Measurements from ENCODE around the gene RIPPLY1.

RIPPLY1 gene, protein sequence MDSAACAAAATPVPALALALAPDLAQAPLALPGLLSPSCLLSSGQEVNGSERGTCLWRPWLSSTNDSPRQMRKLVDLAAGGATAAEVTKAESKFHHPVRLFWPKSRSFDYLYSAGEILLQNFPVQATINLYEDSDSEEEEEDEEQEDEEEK

GRCh38 chrX:106903291-106903824, at the start of gene RIPPLY1:
Gene RIPPLY1, minus strand, starts transcription at chrX:106903341. Its CDS starts 54 bp downstream, at chrX:106903287.
- no peak for DNase-seq

GRCh38 chrX:106952538-106952937, 49.4 kb upstream of the RIPPLY1 start:
- DNase-seq, result no peak

DNA sequence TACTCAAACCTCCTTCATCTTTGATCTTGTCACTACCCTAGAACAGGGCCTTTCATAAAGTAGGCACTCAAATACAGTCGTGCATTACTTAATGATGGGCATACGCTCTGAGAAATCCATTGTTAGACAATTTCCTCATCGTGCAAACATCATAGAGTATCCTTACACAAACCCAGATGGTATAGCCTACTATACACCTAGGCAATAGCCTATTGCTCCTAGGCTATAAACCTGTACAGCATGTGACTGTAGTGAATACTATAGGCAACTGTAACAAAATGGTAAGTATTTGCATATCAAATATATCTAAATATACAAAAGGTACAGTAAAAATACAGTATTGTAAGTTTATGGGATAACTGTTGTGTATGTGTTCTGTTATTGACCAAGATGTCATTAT, 48.9 kb upstream of the RIPPLY1 start:
- no peak for DNase-seq

DNA sequence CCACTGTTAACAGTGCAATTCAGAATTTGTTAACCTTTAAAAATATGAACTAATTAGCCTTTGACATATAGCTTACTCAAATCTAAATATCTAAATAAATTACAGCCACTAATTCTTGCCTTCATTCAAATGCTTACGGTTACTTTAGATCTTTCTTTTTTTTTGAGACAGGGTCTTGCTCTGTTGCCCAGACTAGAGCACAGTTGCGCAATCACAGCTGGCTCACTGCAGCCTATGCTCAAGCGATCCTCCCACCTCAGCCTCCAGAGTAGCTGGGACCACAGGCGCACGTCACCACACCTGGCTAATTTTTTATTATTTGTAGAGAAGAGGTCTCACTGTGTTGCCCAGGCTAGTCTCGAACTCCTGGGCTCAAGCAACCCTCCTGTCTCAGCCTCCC, 48.1 kb upstream of the RIPPLY1 start:
- DNase-seq, result no peak

DNA sequence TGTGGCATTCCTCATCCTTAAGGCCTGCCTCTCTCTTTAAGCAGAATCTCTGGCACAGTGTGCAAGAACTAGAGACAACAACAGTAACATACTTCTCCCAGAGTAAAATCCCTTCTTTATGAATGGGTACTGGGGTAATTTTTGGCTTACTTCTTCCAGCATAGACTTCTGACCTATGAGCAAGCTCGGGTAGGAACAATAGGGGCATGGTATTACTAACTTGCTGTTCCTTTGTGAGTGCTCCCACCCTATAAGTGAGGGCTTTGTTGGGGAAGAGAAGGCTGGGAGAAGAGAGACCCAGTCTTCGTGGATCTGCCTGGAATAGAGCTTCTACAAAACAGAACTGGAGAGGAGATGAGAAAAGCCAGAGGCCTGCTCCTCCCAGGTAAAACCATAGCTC, 47.2 kb upstream of the RIPPLY1 start:
- no peak for DNase-seq

DNA sequence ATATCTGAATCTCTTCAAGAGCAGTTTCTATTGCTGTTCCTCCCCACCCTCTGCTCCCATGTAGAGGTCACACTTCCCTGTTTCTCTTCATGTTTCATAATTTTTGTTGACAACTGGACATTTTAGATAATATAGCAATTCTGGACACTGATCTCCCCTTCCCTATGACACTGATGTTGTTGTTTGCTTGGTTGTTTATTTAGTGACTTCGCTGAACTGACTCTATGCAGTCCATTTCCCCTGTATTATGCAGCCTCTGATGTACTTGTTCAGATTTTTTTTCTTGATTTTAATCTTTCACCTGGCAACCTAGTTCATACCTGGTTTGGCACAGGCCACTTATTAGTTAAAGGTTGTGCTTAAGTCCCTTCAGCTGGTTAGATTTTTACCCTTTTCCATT, 46.2 kb upstream of the RIPPLY1 start:
- DNase-seq, result no peak

GRCh38 chrX:106948641-106949040, 45.5 kb upstream of the RIPPLY1 start:
- no peak for DNase-seq

DNA sequence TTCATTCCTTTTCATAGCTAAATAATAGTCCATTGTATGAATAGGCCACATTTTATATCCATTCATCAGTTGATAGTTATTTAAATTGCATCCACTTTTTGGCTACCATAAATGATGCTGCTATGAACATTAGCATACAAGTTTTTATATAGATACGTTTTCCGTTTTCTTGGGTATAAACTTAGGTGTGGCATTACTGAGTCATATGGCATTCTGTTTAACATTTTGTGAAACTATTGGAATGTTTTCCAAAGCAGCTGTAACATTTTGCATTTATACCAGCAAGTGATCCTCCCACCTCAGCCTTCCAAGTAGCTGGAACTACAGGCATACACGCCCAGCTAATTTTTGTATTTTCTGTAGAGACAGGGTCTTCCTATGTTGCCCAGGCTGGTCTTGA, 43.3 kb upstream of the RIPPLY1 start:
- no peak for DNase-seq

DNA sequence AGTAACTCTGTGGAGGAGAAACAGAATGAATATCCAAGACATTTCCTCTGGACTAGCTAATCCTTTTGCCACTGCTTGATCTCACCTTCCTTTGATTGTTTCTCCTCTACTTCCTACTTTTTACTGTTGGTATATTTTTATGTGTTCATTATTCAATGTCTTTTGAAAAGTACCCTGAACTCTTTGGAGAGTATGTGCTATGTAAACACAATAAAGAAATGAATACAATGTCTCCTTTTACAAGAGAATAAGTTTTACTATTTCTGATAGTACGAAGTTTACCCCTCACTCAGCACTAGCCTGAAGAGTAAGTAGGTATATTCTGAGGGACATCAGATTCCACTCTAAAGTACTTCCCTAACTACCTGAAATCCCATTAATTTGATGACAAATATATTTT, 36.9 kb upstream of the RIPPLY1 start:
- no peak for DNase-seq

DNA sequence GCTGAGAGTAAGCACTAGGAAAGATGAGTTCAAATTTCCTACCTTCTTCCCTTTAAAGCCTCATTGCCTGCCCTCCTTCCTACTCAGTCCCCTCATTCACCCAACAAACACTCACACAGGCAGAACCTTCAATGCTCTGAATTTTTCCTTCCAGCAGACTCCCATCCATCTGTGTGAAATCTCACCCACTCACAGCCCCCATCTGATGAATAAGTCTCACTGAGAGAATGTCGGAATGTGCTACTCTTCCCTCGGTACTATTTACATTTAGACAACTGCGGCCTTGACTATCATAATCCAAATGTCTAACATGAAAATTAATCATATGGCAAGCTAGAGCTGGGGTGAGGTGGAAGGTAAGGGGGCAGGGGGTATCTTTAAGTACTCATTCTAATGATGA, 36.4 kb upstream of the RIPPLY1 start:
- no peak for DNase-seq

GRCh38 chrX:106936246-106936645, 33.1 kb upstream of the RIPPLY1 start:
- DNase-seq, result no peak

DNA sequence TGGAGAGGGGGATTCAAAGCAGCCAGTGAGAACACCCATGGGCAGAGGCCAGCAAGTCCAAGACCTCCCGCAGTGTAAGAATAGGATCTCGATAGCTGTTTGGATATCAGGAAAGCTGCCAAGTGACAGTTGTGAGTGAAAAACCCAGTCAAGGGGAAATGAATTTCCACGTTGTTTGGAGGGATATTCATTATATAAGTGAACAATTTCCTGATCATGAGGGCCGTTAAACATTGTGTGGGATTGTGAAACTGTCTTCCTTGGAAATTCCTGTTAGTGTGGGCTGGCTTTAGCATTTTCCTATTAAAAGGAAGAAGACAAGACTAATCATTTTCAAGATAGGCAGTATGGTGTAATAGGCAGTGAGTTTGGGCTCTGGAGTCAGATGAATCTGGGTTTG, 32.0 kb upstream of the RIPPLY1 start:
- no peak for DNase-seq

DNA sequence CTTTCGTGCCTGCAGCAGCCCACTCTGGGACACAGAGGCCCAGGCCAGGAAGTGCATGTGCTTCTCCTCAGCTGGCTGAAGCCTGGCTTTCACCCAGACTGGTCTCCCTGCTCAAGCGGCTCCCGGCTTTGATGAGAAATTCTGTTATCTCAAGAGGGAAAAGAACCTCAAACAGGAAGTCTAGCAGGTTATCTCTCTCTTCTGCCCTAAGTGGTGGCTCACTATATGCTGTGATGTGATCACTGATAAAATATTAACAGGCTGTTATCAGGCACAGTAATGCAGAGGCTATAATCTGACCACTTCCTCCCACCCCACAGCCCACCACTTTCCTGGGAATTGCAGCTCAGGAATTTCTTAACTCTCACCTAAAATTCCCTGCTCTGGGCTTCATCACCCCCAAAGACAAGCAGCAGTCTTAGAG, 30.4 kb upstream of the RIPPLY1 start:
- DNase-seq, result no peak

DNA sequence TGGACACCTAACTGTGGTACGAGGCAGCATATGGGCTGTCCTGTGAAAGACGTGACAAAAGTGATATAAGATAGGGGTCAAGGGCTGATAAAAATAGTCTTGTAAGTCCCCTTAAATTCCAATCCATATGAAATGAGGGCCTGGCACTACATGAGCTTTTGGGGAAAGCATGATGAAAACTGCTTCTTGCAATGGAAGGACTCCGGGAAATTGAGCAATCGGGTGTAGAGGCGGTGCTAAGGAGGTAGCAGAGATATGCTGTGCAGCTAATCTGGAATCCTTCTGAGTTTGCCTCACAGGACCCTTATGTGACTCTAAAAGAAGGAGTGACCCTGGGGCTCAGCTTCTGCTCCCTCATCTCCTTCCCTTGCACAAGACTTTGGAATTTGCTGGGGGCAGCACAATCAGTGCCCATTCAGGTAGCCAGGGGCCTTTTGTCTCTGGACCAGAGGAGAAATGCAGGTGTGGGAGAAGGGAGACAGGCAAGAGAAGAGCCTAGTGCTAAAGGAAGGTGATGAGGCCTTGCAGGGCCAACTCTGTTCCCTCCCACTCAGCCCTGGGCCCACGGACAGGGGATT, 29.9 kb upstream of the RIPPLY1 start:
- no peak for DNase-seq

DNA sequence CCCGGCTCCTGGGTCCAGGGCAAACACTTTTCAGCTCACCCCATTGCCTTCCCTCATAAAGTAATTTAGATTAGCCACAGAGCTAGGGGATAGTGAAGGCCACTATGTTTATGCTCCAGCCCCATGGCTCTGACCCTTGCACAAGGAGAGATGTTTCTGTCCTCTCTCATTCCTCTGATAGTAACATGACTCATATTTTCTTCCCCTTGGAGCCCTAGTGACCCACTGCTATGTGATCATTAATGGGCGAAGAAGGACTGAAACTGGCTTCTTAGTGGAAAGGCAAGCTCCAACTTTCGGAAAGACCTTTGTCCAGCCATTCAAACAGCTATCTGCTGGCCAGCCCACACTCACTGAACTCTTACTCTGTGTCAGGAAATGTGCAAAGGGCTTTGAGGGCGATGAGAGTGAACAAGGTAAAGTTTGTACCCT, 29.4 kb upstream of the RIPPLY1 start:
- DNase-seq, result no peak

DNA sequence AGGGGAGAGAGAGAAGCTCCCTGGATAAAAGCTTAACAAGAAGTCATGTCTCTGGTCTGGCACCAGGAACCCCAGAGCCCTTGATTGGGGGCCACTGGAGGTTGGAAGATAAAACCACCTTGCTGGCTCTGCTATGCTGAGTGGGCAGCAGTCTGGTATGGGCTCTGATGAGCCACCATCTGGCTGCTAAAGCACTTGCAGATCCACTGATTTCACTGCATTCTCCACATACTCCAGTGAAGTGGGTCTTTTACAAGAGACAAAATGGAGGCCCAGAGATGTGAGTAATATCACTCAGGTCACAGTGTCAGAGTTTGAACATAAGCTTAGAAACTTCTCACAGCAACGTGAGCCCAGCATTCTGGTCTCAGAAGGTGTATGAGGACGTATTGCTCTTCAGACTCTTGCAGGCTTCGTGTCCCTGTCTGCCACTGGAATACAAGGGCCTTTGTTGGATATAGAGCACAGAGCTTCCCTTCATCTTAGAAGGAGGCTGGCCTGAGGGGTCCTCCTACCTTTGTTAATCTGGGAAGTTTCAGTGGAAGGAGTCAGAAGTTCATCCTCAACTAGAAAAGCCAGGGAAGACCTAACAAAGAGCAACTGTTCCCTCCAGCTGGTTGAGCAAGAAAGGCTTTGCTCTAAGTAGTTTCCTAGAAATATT, 28.8 kb upstream of the RIPPLY1 start:
- no peak for DNase-seq

DNA sequence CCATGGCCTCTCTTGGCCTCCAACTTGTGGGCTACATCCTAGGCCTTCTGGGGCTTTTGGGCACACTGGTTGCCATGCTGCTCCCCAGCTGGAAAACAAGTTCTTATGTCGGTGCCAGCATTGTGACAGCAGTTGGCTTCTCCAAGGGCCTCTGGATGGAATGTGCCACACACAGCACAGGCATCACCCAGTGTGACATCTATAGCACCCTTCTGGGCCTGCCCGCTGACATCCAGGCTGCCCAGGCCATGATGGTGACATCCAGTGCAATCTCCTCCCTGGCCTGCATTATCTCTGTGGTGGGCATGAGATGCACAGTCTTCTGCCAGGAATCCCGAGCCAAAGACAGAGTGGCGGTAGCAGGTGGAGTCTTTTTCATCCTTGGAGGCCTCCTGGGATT, 25.1 kb upstream of the RIPPLY1 start:
- no peak for DNase-seq

- DNase-seq, result no peak
These were observed 24.6 kb upstream of the RIPPLY1 start for GRCh38 chrX:106927700-106928099.

GRCh38 chrX:106927023-106927422, 23.9 kb upstream of the RIPPLY1 start:
- no peak for DNase-seq

- no peak for DNase-seq
These were observed 18.5 kb upstream of the RIPPLY1 start for GRCh38 chrX:106921637-106922036.

- no peak for DNase-seq
These were observed 16.9 kb upstream of the RIPPLY1 start, which contains the start of gene CLDN2 for GRCh38 chrX:106919932-106920452. Gene CLDN2, plus strand, starts transcription at chrX:106920402. Its CDS starts 7,827 bp downstream, at chrX:106928229.

DNA sequence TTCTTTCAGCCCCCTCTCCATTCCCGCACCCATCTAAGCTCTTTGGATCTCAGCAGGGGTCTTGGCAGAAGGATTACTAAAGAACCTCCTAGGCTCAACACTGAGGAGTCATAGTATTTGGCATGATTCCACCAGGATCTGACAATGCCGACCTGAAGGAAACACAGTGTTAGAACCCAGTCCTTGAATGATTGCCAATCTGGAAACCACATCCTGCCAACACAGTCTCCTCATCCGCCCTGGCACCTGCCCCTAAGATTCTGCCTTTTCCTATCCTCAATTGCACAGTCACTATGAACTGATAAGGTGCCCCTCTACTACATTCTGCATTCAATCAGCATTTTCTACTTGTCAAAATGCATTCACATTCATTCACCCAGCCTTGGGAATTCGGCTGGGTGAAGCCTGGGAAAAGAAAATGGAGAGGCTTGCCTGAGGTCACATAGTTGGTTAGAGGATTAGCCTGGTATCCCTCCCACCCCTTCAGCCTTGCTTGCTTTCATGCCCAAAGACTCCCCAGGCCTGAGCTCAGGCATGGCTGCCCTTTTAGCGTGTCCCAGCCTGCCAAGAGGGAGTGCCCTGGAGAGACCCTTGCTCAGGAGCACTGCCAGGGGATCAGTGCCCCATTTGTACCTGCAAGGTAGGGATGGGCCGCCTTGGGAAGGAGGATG, 14.8 kb upstream of the RIPPLY1 start:
- no peak for DNase-seq

- DNase-seq, result no peak
These were observed 9.7 kb upstream of the RIPPLY1 start for GRCh38 chrX:106912864-106913263.

Data from activated CD8-positive, alpha-beta memory T cell treated with anti-CD3 and anti-CD28 coated beads, Interleukin-2, amount 50 U/mL, for 4 hours (primary cell).